Adrenal gland (tissue), 12 donors: ENCODE measurements around the gene UBE2G1. TPM values are rescaled to one million over a fixed set of nuclear protein-coding genes. Genes with fewer than 3 reads are reported as not detected.

ENCODE experiments used
- DNase-seq, 7 donors: peaks; one replicate each; pipeline ENCODE4 v3.0.0-alpha.2; 2019 to 2020
- H3K27ac ChIP-seq, 5 donors: fragments of 200-600 bp; sonication (generic) in 4 of 5; 1 replicate in 3 of 5; 2 replicates in 2 of 5; pipeline versions ENCODE4 v1.5.1 to v1.8.0; 2016 to 2020; ENCODE audit warnings: mild to moderate bottlenecking in 1 of 5
- H3K27me3 ChIP-seq: fragments of 200-600 bp; 2 replicates; pipeline ENCODE4 v1.8.0; 2021
- H3K36me3 ChIP-seq, 2 donors: fragments of 200-600 bp; replicated peaks in 1 of 2; 1 replicate in 1 of 2; 2 replicates in 1 of 2; pipeline versions ENCODE4 v1.5.1 to v1.8.0; 2018 to 2022
- H3K4me1 ChIP-seq, 2 donors: fragments of 200-600 bp; replicated peaks in 1 of 2; 1 replicate in 1 of 2; 2 replicates in 1 of 2; pipeline versions ENCODE4 v1.5.1 to v1.8.0; 2018 to 2021
- H3K4me3 ChIP-seq, 4 donors: fragments of 200-600 bp; sonication (generic) in 3 of 4; one replicate each; pipeline ENCODE4 v1.5.1; 2016 to 2018
- H3K9me3 ChIP-seq, 3 donors: fragments of 200-600 bp; sonication (generic) in 1 of 3; replicated peaks in 1 of 3; 1 replicate in 2 of 3; 2 replicates in 1 of 3; pipeline versions ENCODE4 v1.5.1 to v1.8.0; 2016 to 2021
- CTCF ChIP-seq, 6 experiments: fragments of 450-650 bp in 4 of 6; fragments of 200-600 bp in 2 of 6; sonication (generic) in 1 of 6; IDR thresholded peaks; 1 replicate in 5 of 6; 2 replicates in 1 of 6; pipeline versions ENCODE4 v1.5.1 to v1.8.0; 2016 to 2021; ENCODE audit warnings: antibody characterized with exemption in 6 of 6, mild to moderate bottlenecking in 2 of 6, moderate library complexity in 1 of 6
- POLR2A ChIP-seq, 2 donors: fragments of 450-650 bp; IDR thresholded peaks; one replicate each; pipeline ENCODE4 v1.6.1; 2017; ENCODE audit warnings: antibody characterized with exemption in 2 of 2, mild to moderate bottlenecking in 2 of 2, moderate library complexity in 1 of 2
- WGBS, 4 donors: extraction: QIAGEN DNeasy Blood & Tissue Kit in 2 of 4; methylation state at CpG; one replicate each; pipeline versions ENCODE4 v1.1.5 to v1.1.7; 2013 to 2017; 5-methylcytosine and 5-hydroxymethylcytosine counted together
- intact Hi-C, 2 donors: fragments of 100-400 bp; cut with DNase I; formaldehyde crosslinking; loops; one replicate each; pipeline versions ENCODE4 v1.14.1 to v1.15.0; 2022 to 2023
- polyA plus RNA-seq, 3 donors: library from polyadenylated mRNA; stranded (reverse); fragments of 200-250 nt in 2 of 3; fragments of 350-450 nt in 1 of 3; fragmentation: Illumina TruSeq in 1 of 3; extraction: RNeasy Lipid Tissue Mini Kit (QIAGEN cat#74804) in 1 of 3; gene quantifications; one replicate each; pipeline ENCODE4 v1.2.3, GENCODE V29; 2013 to 2014
- total RNA-seq, 9 donors: library from RNA; depleted of rRNA in 4 of 9; stranded (reverse); fragments of >200 nt in 4 of 9; fragments of 120-200 nt in 1 of 9; fragmentation: NEBNext Ultra II Directional in 1 of 9; extraction: Animal tissue kit (Norgen Biotek cat#: 25700) in 1 of 9; gene quantifications; one replicate each; pipeline versions ENCODE4 v1.1.0 to v1.2.4, GENCODE V29; 2013 to 2023
- donor health status: healthy with polysubstance abuse.
- donor health status: Bipolar disorder and iron deficiency.
- donor health status: DM: yes; HTN: yes; CAD: no.
- donor health status: DM: no; HTN: no; CAD: no.
- donor health status: DM: no; HTN: no; CAD: no.
- donor health status: DM: yes; HTN: yes; CAD: no.

The UBE2G1 gene
- total and polyA plus RNA-seq, 12 donors: 7.6 to 63.6 (median 54.7) TPM

- Histone ChIP-seq H3K9me3 (no peaks in the 10 kb centered on the region), H3K4me1 (peaks cover 11 to 18% of the 10 kb centered on the region in 2 donors), H3K27me3 (no peaks in the 10 kb centered on the region), H3K27ac (peak overlapping the region; percentile 92 to 99 (median 94)), H3K4me3 (peak overlapping the region; percentile 71 to 99 (median 82)), H3K36me3 (no peaks in the 10 kb centered on the region)
- TF ChIP-seq CTCF (IDR thresholded peaks at IDR 0.05) (no peak), POLR2A (IDR thresholded peaks at IDR 0.05) (no peak)
- DNase-seq: peak; percentile 20 to 68 (median 43)
- WGBS, 4 donors: 0 to 2% (median 0%) methylated on average over 20 to 82 of the region's 82 CpGs; no CpG with 5 or more reads in 1 of the 4 donors
- intact Hi-C loops: loop anchor here in 1 of 2 donors (10.0 kb wide), 1 partner anchor 61 kb away; no protein-coding TSS in a partner anchor
Observed at GRCh38 chr17:4365628-4366326, 698 bp downstream of the UBE2G1 start.

GRCh38 chr17:4365103-4365627, 1.3 kb downstream of the UBE2G1 start:
- DNase-seq: peak; percentile 91 to 95 (median 94)
- whole genome bisulfite sequencing, 4 donors: 0 to 3% (median 0%) methylated on average over 12 to 38 of the region's 38 CpGs
- H3K36me3 ChIP-seq: no peaks in the 10 kb centered on the region
- no peaks in the 10 kb centered on the region for H3K27me3 ChIP-seq
- intact Hi-C loops: loop anchor here in 1 of 2 donors (10.0 kb wide), 1 partner anchor 60 kb away; no protein-coding TSS in a partner anchor
- TF ChIP-seq CTCF (IDR thresholded peaks at IDR 0.05): peak in 1 of 6 experiments; percentile 13
- TF ChIP-seq POLR2A (IDR thresholded peaks at IDR 0.05): peak; percentile 57 to 88
- peak overlapping the region; percentile 71 to 99 (median 82) for H3K4me3 ChIP-seq
- no peaks in the 10 kb centered on the region for H3K9me3 ChIP-seq
- peaks cover 11 to 20% of the 10 kb centered on the region in 2 donors for H3K4me1 ChIP-seq
- peak overlapping the region; percentile 92 to 99 (median 94) for H3K27ac ChIP-seq

- Histone ChIP-seq H3K4me3 (peak overlapping the region in 3 of 4 donors; percentile 71 to 99 (median 76)), H3K27me3 (no peaks in the 10 kb centered on the region), H3K4me1 (peaks cover 11 to 25% of the 10 kb centered on the region in 2 donors), H3K27ac (peak overlapping the region; percentile 92 to 99 (median 94)), H3K36me3 (no peaks in the 10 kb centered on the region), H3K9me3 (no peaks in the 10 kb centered on the region)
- no peak for TF ChIP-seq CTCF (IDR thresholded peaks at IDR 0.05)
- no peak for TF ChIP-seq POLR2A (IDR thresholded peaks at IDR 0.05)
- WGBS, 4 donors: 63 to 69% (median 66%) methylated on average over 18 of the region's 18 CpGs
- intact Hi-C loops: loop anchor here in 1 of 2 donors (10.0 kb wide), 1 partner anchor 60 kb away; no protein-coding TSS in a partner anchor
- DNase-seq: peak in 5 of 7 donors; percentile 8 to 54 (median 25)
Observed at GRCh38 chr17:4364622-4365041, 1.8 kb downstream of the UBE2G1 start.

- TF ChIP-seq CTCF (IDR thresholded peaks at IDR 0.05) (peak in 1 of 6 experiments; percentile 11), POLR2A (IDR thresholded peaks at IDR 0.05) (no peak)
- Histone ChIP-seq H3K27me3 (no peaks in the 10 kb centered on the region), H3K4me3 (no peak overlapping the region), H3K9me3 (no peaks in the 10 kb centered on the region), H3K4me1 (peaks cover 11 to 33% of the 10 kb centered on the region in 2 donors), H3K27ac (no peak overlapping the region), H3K36me3 (no peaks in the 10 kb centered on the region)
- DNase-seq: peak in 1 of 7 donors; percentile 19
- 59 to 64% (median 62%) methylated on average over 4 of the region's 4 CpGs for whole genome bisulfite sequencing, 4 donors
- intact Hi-C loops: loop anchor here in 1 of 2 donors (10.0 kb wide), 1 partner anchor 57 kb away; no protein-coding TSS in a partner anchor
Observed at GRCh38 chr17:4362141-4362540, 4.3 kb downstream of the UBE2G1 start.
